Right renal cortex interstitium (tissue), 3 donors: ENCODE measurements around the gene MYO1F. TPM values are rescaled to one million over a fixed set of nuclear protein-coding genes. Genes with fewer than 3 reads are reported as not detected.
"Not testable (repeated sequence)": the region's sequence is repeated elsewhere in the genome, so short reads cannot be mapped to it uniquely, and the experiment has no call there.

Experiments
- DNase-seq, 3 donors: peaks; one replicate each; pipeline ENCODE4 v3.0.0-alpha.2; 2013; ENCODE audit warnings: low read depth in 3 of 3, low spot score in 2 of 3
- polyA plus RNA-seq, 3 donors: library from polyadenylated mRNA; unstranded; fragments of 120-200 nt; gene quantifications; one replicate each; pipeline ENCODE4 v1.2.1, GENCODE V29; 2013; ENCODE audit not compliant: insufficient read length in 3 of 3

Gene MYO1F
- polyA plus RNA-seq = 1 to 10 TPM; 2.4 to 4.8 (median 3.3) TPM

- no peak for DNase-seq
Observed at GRCh38 chr19:8577247-8577646, at the start of gene MYO1F. TSS of gene MYO1F (minus strand) at chr19:8577442. CDS start at chr19:8577309, 133 bp downstream.

GRCh38 chr19:8626842-8627241 lies 49.6 kb upstream of the MYO1F start:
- no peak for DNase-seq

- not testable (repeated sequence) for DNase-seq
Observed at GRCh38 chr19:8622886-8623285, 45.6 kb upstream of the MYO1F start.

GRCh38 chr19:8618751-8619150 lies 41.5 kb upstream of the MYO1F start:
- DNase-seq = no peak

- no peak for DNase-seq
Observed at GRCh38 chr19:8617984-8618383, 40.7 kb upstream of the MYO1F start.

GRCh38 chr19:8617325-8617724 lies 40.1 kb upstream of the MYO1F start:
- not testable (repeated sequence) for DNase-seq

GRCh38 chr19:8616861-8617260 lies 39.6 kb upstream of the MYO1F start:
- DNase-seq = no peak

GRCh38 chr19:8615813-8616596 lies 38.8 kb upstream of the MYO1F start:
- DNase-seq = no peak

- DNase-seq = no peak
Observed at GRCh38 chr19:8615024-8615423, 37.8 kb upstream of the MYO1F start.

- DNase-seq = no peak
Observed at GRCh38 chr19:8614455-8614854, 37.2 kb upstream of the MYO1F start.

- DNase-seq = no peak
Observed at GRCh38 chr19:8612807-8613171, 35.5 kb upstream of the MYO1F start.

- DNase-seq = no peak
Observed at GRCh38 chr19:8611877-8612806, 34.9 kb upstream of the MYO1F start.

GRCh38 chr19:8611391-8611876 lies 34.2 kb upstream of the MYO1F start:
- DNase-seq = no peak

GRCh38 chr19:8610936-8611300 lies 33.7 kb upstream of the MYO1F start:
- DNase-seq = no peak

GRCh38 chr19:8610041-8610935 lies 33.0 kb upstream of the MYO1F start, which contains the start of gene ADAMTS10:
TSS of gene ADAMTS10 (minus strand) at chr19:8610715. CDS start at chr19:8605710, 5,005 bp downstream.
- DNase-seq = no peak

- DNase-seq = no peak
Observed at GRCh38 chr19:8609279-8610040, 32.2 kb upstream of the MYO1F start.

GRCh38 chr19:8608941-8609278 lies 31.7 kb upstream of the MYO1F start:
- DNase-seq = no peak

GRCh38 chr19:8607386-8607785 lies 30.1 kb upstream of the MYO1F start:
- no peak for DNase-seq

GRCh38 chr19:8605514-8605913 lies 28.3 kb upstream of the MYO1F start:
- no peak for DNase-seq

- DNase-seq = no peak
Observed at GRCh38 chr19:8601796-8602195, 24.6 kb upstream of the MYO1F start.
